Epithelial cell of esophagus (primary cell): ENCODE results near the gene BFSP1.
A peak's percentile ranks its signal among the peaks of the same experiment; 100 is the strongest.

ENCODE experiments used
- DNase-seq: peaks from one replicate; pipeline ENCODE4 v3.0.0; 2010; ENCODE audit warnings: low read depth
- H3K4me3 ChIP-seq: 2 replicates; pipeline ENCODE4 v1.5.1; 2011; ENCODE audit warnings: mild to moderate bottlenecking, low read length, control low read depth
- CTCF ChIP-seq: IDR thresholded peaks from 2 replicates; pipeline ENCODE4 v1.5.1; 2011; ENCODE audit warnings: low read depth, mild to moderate bottlenecking, low read length, control low read depth, inconsistent platforms; ENCODE audit not compliant: insufficient read depth; ENCODE audit errors: missing control alignments

Gene BFSP1

GRCh38 chr20:17461941-17462340 lies 69.2 kb downstream of the BFSP1 start:
- H3K4me3 ChIP-seq = no peak overlapping the region
- no peak for TF ChIP-seq CTCF

GRCh38 chr20:17460119-17460518 lies 71.1 kb downstream of the BFSP1 start:
- no peak overlapping the region for H3K4me3 ChIP-seq
- DNase-seq = peak; percentile 4
- no peak for TF ChIP-seq CTCF

More at GRCh38 chr20:17461941-17462340, 69.2 kb downstream of the BFSP1 start:
- no peak for DNase-seq

- no peak overlapping the region for H3K4me3 ChIP-seq
- peak; percentile 42 for DNase-seq
- TF ChIP-seq CTCF = no peak
Measured at GRCh38 chr20:17457588-17458190, 73.5 kb downstream of the BFSP1 start.

- no peak overlapping the region for H3K4me3 ChIP-seq
- TF ChIP-seq CTCF = no peak
- DNase-seq = no peak
Measured at GRCh38 chr20:17457079-17457478, 74.1 kb downstream of the BFSP1 start.

- DNase-seq = no peak
- TF ChIP-seq CTCF = no peak
- H3K4me3 ChIP-seq = no peak overlapping the region
Measured at GRCh38 chr20:17456279-17456678, 74.9 kb downstream of the BFSP1 start.

GRCh38 chr20:17453592-17453991 lies 77.6 kb downstream of the BFSP1 start:
- no peak overlapping the region for H3K4me3 ChIP-seq
- TF ChIP-seq CTCF = no peak
- no peak for DNase-seq

- DNase-seq = no peak
- no peak for TF ChIP-seq CTCF
- no peak overlapping the region for H3K4me3 ChIP-seq
Measured at GRCh38 chr20:17452441-17452840, 78.7 kb downstream of the BFSP1 start.
